Measurements from ENCODE around the gene RNF148. TPM values are rescaled to one million over a fixed set of nuclear protein-coding genes. Genes with fewer than 3 reads are reported as not detected.

The RNF148 gene
- polyA plus RNA-seq, 4 donors, result 0.15 to 0.66 (median 0.16) TPM; not detected in 1

DNA sequence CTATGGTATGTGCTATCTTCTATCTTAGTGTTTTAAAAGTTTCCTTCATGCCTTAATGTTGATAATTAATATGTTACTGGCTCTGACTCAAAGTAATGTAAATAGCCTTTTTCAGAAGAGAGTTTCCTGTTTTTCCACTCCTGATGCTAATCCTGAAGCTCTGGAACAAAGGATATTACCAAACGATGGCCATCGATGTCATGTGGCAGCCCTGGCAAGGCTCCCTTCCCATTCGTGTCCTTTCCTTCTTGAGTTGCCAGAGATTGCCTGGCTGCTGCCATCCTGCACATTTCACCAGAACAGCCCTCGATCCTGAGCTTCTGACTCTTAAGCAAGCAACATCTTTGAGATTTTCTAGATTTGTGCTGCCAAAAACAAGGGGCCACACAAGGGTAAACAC, 49.8 kb downstream of the RNF148 start:
- no peak for DNase-seq (ENCODE audit: low read depth in 4 of 4, low spot score in 3 of 4)

Other genes with a start within 250 kb of the RNF148 start
- gene RNF133, start 3.8 kb downstream of the RNF148 start, polyA plus RNA-seq (ENCODE audit: insufficient read length in 4 of 4), result 1 to 10 TPM in 1 of 4 donors, under 1 TPM in 1, not detected in 2; 0.14 to 1.1 TPM
- 100 to 1,000 TPM in 1 of 4 donors, 10 to 100 TPM in 3; 42.6 to 124 (median 54.3) TPM for gene CADPS2, start 183.5 kb upstream of the RNF148 start, polyA plus RNA-seq (ENCODE audit: insufficient read length in 4 of 4)